GM10248 (cell line): ENCODE data around the gene PRRX2.

Experiments used
- CTCF ChIA-PET: fragments of 300-600 bp; sonication (Branson Sonifier 250); formaldehyde crosslinking; extraction: SDS; loops from one replicate; lab custom pipeline; 2021; ENCODE audit warnings: antibody characterized with exemption; lab: Yijun Ruan, JAX
- POLR2A ChIA-PET: fragments of 350-650 bp; sonication (Branson Sonifier 250); formaldehyde crosslinking; extraction: SDS; loops from one replicate; lab custom pipeline; 2020; ENCODE audit warnings: antibody characterized with exemption; lab: Yijun Ruan, JAX
- DNase-seq: peaks from one replicate; pipeline ENCODE4 v3.0.0; 2012; ENCODE audit errors: extremely low spot score
- CTCF ChIP-seq: IDR thresholded peaks from 2 replicates; pipeline ENCODE4 v1.5.1; 2012; ENCODE audit warnings: mild to moderate bottlenecking, low read depth; ENCODE audit errors: extremely low read depth, missing control alignments, control extremely low read depth

Gene PRRX2

GRCh38 chr9:129724456-129725190 lies 59.2 kb downstream of the PRRX2 start:
- no peak for TF ChIP-seq CTCF
- CTCF ChIA-PET: interaction anchor here (1.0 to 7.6 kb wide), 6 partner anchors 12 to 66 kb away, joined by 3 to 74 read pairs (median 16); no protein-coding TSS in a partner anchor

DNA sequence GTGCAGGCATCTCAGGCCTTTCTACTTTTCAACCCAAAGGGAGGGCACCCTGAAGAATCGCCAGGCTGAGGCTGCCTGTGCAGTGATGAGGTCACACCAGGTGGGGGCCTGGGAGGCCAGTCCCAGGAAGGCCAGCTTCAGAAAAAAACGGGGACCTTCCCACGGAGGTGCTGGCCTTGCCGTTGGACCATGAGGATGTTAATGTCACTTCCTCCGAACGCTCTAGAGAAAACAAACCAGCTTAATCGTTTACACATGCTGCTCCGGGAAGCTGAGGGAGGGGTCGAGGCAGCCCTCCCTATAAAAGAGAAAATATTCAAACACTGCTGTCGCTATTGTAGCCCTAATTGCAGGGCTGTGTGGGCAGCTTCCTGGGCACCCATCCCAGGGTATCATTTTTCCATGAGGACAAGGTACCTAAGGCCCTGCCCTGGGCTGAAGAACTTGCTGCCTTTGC lies 60.4 kb downstream of the PRRX2 start:
- CTCF ChIA-PET: interaction anchor here (0.9 to 7.6 kb wide), 23 partner anchors 10 to 601 kb away, joined by 3 to 74 read pairs (median 6); partner anchors contain the start of gene PTGES
- DNase-seq: no peak
- POLR2A ChIA-PET: no interaction called here
- no peak for TF ChIP-seq CTCF

More at GRCh38 chr9:129724456-129725190, 59.2 kb downstream of the PRRX2 start:
- POLR2A ChIA-PET: interaction anchor here (0.6 kb wide), 1 partner anchor 1985 kb away, joined by 9 read pairs; no protein-coding TSS in a partner anchor
- DNase-seq: no peak

- peak; percentile 85 for TF ChIP-seq CTCF
- POLR2A ChIA-PET: no interaction called here
- DNase-seq: peak; percentile 87
- CTCF ChIA-PET: interaction anchor here (0.7 to 7.6 kb wide), 31 partner anchors 11 to 600 kb away, joined by 3 to 74 read pairs (median 5); partner anchors contain the start of gene PTGES
Observed at GRCh38 chr9:129726322-129727160, 61.1 kb downstream of the PRRX2 start.

- ChIA-PET CTCF (interaction anchor here (0.9 to 7.6 kb wide), 5 partner anchors 9 to 597 kb away, joined by 3 to 74 read pairs (median 21); no protein-coding TSS in a partner anchor), POLR2A (no interaction called here)
- no peak for TF ChIP-seq CTCF
- DNase-seq: no peak
Observed at GRCh38 chr9:129728744-129729143, 63.3 kb downstream of the PRRX2 start.

DNA sequence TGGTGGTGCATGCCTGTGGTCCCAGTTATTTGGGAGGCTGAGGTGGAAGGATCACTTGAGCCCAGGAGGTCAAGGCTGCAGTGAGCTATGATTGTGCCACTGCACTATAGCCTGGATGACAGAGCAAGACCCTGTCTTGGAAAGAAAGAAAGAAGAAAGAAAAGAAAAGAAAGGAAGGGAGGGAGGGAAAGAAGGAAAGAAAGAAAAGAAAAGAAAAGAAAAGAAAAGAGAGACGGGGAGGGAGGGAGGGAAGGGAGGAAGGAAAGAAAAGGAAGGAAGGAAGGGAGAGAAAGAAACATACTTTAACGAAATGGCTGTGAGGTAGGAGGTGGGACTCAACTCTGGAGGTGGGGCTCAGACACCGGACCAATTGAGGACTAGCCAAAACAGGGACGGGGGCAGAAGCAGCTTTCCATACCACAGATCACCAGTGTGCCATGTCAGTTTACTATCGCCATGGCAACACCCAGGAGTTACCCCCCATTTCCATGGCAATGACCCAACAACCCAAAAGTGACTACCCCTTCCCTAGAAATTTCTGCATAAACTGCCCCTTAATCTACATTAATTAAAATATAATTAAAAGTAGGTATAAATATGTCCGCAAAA lies 66.1 kb downstream of the PRRX2 start:
- TF ChIP-seq CTCF: no peak
- no peak for DNase-seq
- ChIA-PET POLR2A (interaction anchor here (0.5 kb wide), 1 partner anchor 1547 kb away, joined by 3 read pairs; no protein-coding TSS in a partner anchor), CTCF (no interaction called here)
